ENCODE measurements around the gene COPE.

DNA sequence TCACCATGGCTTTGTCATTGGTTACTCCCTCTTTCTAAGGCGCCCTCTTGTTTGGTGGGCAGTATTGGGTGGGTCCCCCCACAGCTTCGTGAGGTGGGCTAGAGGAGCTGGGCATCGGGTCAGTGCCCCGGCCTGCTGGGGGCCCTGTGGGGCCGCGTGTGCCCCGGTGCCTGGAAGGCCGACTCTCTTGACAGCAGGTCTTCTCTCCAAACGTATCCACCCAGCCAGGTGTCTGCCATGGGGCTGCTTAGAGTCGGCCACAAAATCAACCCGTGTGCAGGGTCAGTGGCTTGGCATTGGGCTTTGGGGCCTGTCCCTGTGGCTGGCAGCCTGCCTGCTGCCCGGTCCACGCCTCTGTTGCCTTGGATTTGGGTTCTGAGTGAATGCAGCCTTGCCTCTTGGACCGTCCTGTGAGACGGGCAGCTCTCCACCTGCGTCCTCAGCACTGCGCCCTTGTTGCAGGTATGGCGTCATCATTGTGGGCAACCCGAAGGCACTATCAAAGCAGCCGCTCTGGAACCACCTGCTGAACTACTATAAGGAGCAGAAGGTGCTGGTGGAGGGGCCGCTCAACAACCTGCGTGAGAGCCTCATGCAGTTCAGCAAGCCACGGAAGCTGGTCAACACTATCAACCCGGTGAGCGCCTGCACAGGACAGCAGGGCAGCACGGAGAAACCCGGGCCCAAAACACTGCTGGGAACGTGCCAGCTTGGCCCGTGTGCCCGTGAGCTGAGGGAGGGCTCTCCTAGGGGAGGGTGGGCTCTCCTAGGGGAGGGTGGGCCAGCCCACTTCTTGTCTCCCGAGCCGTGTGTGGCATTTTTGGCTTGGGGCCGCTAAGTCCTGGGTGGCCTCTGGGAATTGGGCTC is 56.0 kb downstream of the COPE start:
- TF ChIP-seq CTCF (IDR thresholded peaks at IDR 0.05) (no peak), POLR2A (IDR thresholded peaks at IDR 0.05) (no peak)

Measured in testis (tissue), 2 donors.